PFSK-1 (cell line): Measurements from ENCODE around the gene RFX3.

Experiments used
- FOXP2 ChIP-seq: optimal IDR thresholded peaks from 2 replicates; pipeline ENCODE3; 2011; ENCODE audit warnings: borderline replicate concordance, control low read depth, inconsistent platforms; ENCODE audit not compliant: insufficient read depth; ENCODE audit errors: extremely low read length, extremely low read depth
- POLR2AphosphoS5 ChIP-seq: IDR thresholded peaks from 2 replicates; pipeline ENCODE4 v1.6.1; 2012; ENCODE audit warnings: low read depth, mild to moderate bottlenecking, control low read depth, low read length, moderate library complexity
- REST ChIP-seq, 2 experiments: IDR thresholded peaks; 2 replicates each; pipeline versions ENCODE4 v1.6.1 to v1.8.0; 2011 to 2012; ENCODE audit warnings: low read depth in 2 of 2, low read length in 2 of 2, control low read depth in 1 of 2, inconsistent platforms in 1 of 2, mild to moderate bottlenecking in 1 of 2, moderate library complexity in 1 of 2; ENCODE audit not compliant: insufficient read depth in 1 of 2
- SIN3A ChIP-seq: IDR thresholded peaks from 2 replicates; pipeline ENCODE4 v1.6.1; 2012; ENCODE audit warnings: mild to moderate bottlenecking, low read length, moderate library complexity, borderline replicate concordance; ENCODE audit not compliant: insufficient read depth
- TAF1 ChIP-seq: IDR thresholded peaks from 2 replicates; pipeline ENCODE4 v1.6.1; 2012; ENCODE audit warnings: low read length, control low read depth, borderline replicate concordance; ENCODE audit not compliant: insufficient read depth

The RFX3 gene

GRCh38 chr9:3521966-3522365, 3.8 kb downstream of the RFX3 start:
- TF ChIP-seq FOXP2, result no peak

GRCh38 chr9:3520564-3520963, 5.2 kb downstream of the RFX3 start:
- TF ChIP-seq TAF1 (no peak), POLR2AphosphoS5 (no peak), REST (IDR thresholded peaks at IDR 0.05; ENCODE audit: insufficient read depth in 1 of 2, low read depth in 2 of 2, low read length in 2 of 2) (no peak), SIN3A (no peak), FOXP2 (no peak)

GRCh38 chr9:3517377-3518048, 8.3 kb downstream of the RFX3 start:
- no peak for TF ChIP-seq REST (IDR thresholded peaks at IDR 0.05; ENCODE audit: insufficient read depth in 1 of 2, low read depth in 2 of 2, low read length in 2 of 2)
- TF ChIP-seq FOXP2, result no peak
- TF ChIP-seq POLR2AphosphoS5, result no peak
- no peak for TF ChIP-seq TAF1
- TF ChIP-seq SIN3A, result no peak

- TF ChIP-seq SIN3A (no peak), REST (IDR thresholded peaks at IDR 0.05; ENCODE audit: insufficient read depth in 1 of 2, low read depth in 2 of 2, low read length in 2 of 2) (no peak), TAF1 (no peak), FOXP2 (no peak), POLR2AphosphoS5 (no peak)
Measured at GRCh38 chr9:3516667-3517330, 9.0 kb downstream of the RFX3 start.

- TF ChIP-seq REST (IDR thresholded peaks at IDR 0.05; ENCODE audit: insufficient read depth in 1 of 2, low read depth in 2 of 2, low read length in 2 of 2) (no peak), FOXP2 (no peak), POLR2AphosphoS5 (no peak), TAF1 (no peak), SIN3A (no peak)
Measured at GRCh38 chr9:3515405-3515804, 10.4 kb downstream of the RFX3 start.
